ENCODE data around the gene MMRN1.

Gene MMRN1

DNA sequence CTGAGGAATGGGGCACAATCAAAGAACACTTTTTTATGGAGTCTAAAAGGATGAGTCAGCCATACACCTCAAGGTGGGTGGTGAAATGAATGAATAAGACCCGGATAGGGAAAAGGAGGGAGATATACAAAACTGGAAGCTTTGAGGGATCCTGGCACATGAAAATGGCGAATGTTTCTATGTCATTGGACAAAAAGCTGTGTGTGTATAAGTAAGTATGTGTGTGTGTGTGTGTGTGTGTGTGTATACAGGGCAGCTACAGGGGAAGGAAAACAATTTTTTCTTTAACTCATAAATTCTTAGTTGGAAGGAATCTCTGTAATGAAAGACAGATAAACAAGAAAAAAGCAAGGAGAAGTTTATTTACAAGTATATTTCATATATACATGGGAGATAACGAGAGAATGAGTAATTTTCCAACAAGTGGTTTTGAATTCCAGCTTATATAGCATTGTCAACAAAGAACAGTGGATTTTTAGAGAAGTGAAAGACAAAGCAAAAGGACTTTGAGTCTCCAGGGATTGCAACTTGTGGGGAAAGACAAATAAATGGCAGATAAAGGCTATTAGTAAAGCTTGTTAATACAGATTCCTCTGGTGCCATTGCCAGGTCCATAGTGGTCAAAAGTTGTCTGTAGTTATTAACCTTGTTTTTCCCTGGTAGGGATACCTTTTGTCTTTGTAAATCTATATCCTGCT is 99.7 kb downstream of the MMRN1 start:
- DNase-seq = no peak

DNA sequence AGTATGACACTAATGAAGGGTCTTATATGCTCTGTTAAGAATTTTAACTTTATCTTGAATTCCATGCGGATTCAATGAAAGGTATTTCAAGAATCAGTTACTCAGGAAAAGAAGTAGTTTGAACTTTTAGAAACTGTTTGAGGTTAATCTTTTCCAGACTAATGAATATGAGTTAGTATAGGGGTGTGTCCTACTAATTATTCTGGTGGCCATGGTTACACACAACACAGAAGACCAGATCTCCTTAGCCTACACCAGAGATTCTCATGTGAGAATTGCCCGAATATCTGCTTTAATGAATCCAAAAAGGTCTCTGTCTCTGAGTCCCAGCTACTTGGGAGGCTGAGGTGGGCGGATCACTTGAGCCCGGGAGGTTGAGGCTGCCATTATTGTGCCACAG is 100.4 kb downstream of the MMRN1 start:
- no peak for DNase-seq

DNA sequence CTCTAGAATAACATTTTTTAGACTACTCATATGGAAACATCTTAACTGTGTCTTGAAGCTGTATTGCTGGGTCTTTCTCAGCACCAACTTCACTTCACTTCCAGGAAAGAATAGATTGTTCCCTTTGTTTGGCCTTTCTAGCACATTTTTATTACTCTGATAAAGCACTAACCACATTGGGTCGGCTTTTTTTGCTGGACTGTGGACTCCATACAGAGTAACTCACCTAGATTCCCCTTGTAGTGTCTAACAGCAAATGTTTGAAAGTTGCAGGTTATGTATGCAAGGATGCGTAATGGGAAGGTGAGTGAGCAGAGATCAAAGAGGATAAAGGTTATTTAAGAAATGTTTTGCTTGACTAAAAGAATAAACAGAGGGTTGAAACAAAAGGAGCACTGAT is 101.2 kb downstream of the MMRN1 start:
- no peak for DNase-seq

- DNase-seq = no peak
These were observed 102.6 kb downstream of the MMRN1 start for GRCh38 chr4:89997171-89997704.

GRCh38 chr4:89998469-89999011 is 103.9 kb downstream of the MMRN1 start:
- DNase-seq = no peak

- no peak for DNase-seq
These were observed 106.4 kb downstream of the MMRN1 start for GRCh38 chr4:90001023-90001422.

- DNase-seq = no peak
These were observed 107.9 kb downstream of the MMRN1 start for GRCh38 chr4:90002441-90003062.

Measured in anterior cingulate cortex (tissue), 58 donors.